ENCODE results near the gene DRD2.
A peak's percentile ranks its signal among the peaks of the same experiment; 100 is the strongest.

Gene DRD2

GRCh38 chr11:113397212-113397611 is 78.0 kb downstream of the DRD2 start:
- DNase-seq, result no peak

GRCh38 chr11:113396690-113397089 is 78.5 kb downstream of the DRD2 start:
- DNase-seq, result no peak

GRCh38 chr11:113395782-113396336 is 79.3 kb downstream of the DRD2 start:
- no peak for DNase-seq

GRCh38 chr11:113394919-113395318 is 80.3 kb downstream of the DRD2 start:
- no peak for DNase-seq

- no peak for DNase-seq
These were observed 81.7 kb downstream of the DRD2 start for GRCh38 chr11:113393501-113393985.

GRCh38 chr11:113392236-113392921 is 82.8 kb downstream of the DRD2 start:
- no peak for DNase-seq

GRCh38 chr11:113389272-113389671 is 85.9 kb downstream of the DRD2 start:
- no peak for DNase-seq

- DNase-seq, result no peak
These were observed 87.5 kb downstream of the DRD2 start, which contains the start of gene ANKK1 for GRCh38 chr11:113387605-113388211. TSS of gene ANKK1 (plus strand) at chr11:113387779. CDS start at chr11:113387885, 106 bp downstream.

- no peak for DNase-seq
These were observed 88.3 kb downstream of the DRD2 start for GRCh38 chr11:113386866-113387265.

- no peak for DNase-seq
These were observed 89.4 kb downstream of the DRD2 start for GRCh38 chr11:113385749-113386148.

GRCh38 chr11:113384551-113384950 is 90.6 kb downstream of the DRD2 start:
- peak; percentile 63 for DNase-seq

- no peak for DNase-seq
These were observed 93.1 kb downstream of the DRD2 start for GRCh38 chr11:113382121-113382520.

- DNase-seq, result no peak
These were observed 96.5 kb downstream of the DRD2 start for GRCh38 chr11:113378692-113379091.

- peak; percentile 55 for DNase-seq
These were observed 97.4 kb downstream of the DRD2 start for GRCh38 chr11:113377681-113378412.

GRCh38 chr11:113376156-113376555 is 99.0 kb downstream of the DRD2 start:
- DNase-seq, result no peak

- DNase-seq, result no peak
These were observed 99.8 kb downstream of the DRD2 start for GRCh38 chr11:113375402-113375801.

- DNase-seq, result no peak
These were observed 101.1 kb downstream of the DRD2 start for GRCh38 chr11:113373981-113374560.

- peak; percentile 39 for DNase-seq
These were observed 101.9 kb downstream of the DRD2 start for GRCh38 chr11:113373306-113373705.

- DNase-seq, result no peak
These were observed 102.9 kb downstream of the DRD2 start for GRCh38 chr11:113372309-113372708.

- no peak for DNase-seq
These were observed 104.6 kb downstream of the DRD2 start for GRCh38 chr11:113370634-113371033.

- DNase-seq, result no peak
These were observed 105.8 kb downstream of the DRD2 start for GRCh38 chr11:113369411-113369810.

- no peak for DNase-seq
These were observed 109.3 kb downstream of the DRD2 start for GRCh38 chr11:113365895-113366294.

Measured in fibroblast of skin of scalp (primary cell).